KMS-11 (cell line): ENCODE measurements around the gene ADPRS.

Experiments used
- H2AFZ ChIP-seq: fragments of 200-600 bp; sonication (generic); 2 replicates; pipeline ENCODE4 v1.6.1; 2016; ENCODE audit warnings: antibody characterized with exemption, mixed run types, low read depth
- H3K27ac ChIP-seq: fragments of 200-600 bp; sonication (generic); 2 replicates; pipeline ENCODE4 v1.6.1; 2016; ENCODE audit warnings: mild to moderate bottlenecking, mixed run types
- H3K27me3 ChIP-seq: fragments of 200-600 bp; sonication (generic); 2 replicates; pipeline ENCODE4 v1.6.1; 2017; ENCODE audit warnings: mild to moderate bottlenecking, low read depth, mixed run types, moderate library complexity; ENCODE audit not compliant: insufficient read depth
- H3K36me3 ChIP-seq: fragments of 200-600 bp; sonication (generic); 2 replicates; pipeline ENCODE4 v1.6.1; 2017; ENCODE audit warnings: mild to moderate bottlenecking, mixed run types; ENCODE audit not compliant: insufficient read depth
- H3K4me1 ChIP-seq: fragments of 200-600 bp; sonication (generic); 2 replicates; pipeline ENCODE4 v1.6.1; 2016; ENCODE audit warnings: mild to moderate bottlenecking, low read depth, mixed run types; ENCODE audit not compliant: poor library complexity, severe bottlenecking
- H3K4me2 ChIP-seq: fragments of 200-600 bp; sonication (generic); 2 replicates; pipeline ENCODE4 v1.7.0; 2016; ENCODE audit warnings: mild to moderate bottlenecking, mixed run types
- H3K4me3 ChIP-seq: fragments of 200-600 bp; sonication (generic); IDR thresholded peaks from 2 replicates; pipeline ENCODE4 v1.6.1; 2017; ENCODE audit warnings: low read depth, low read length, mixed read lengths; ENCODE audit not compliant: insufficient read depth
- H3K79me2 ChIP-seq: fragments of 200-600 bp; sonication (generic); 2 replicates; pipeline ENCODE4 v1.6.1; 2016; ENCODE audit warnings: low read depth, mixed run types; ENCODE audit not compliant: insufficient read depth
- H3K9ac ChIP-seq: fragments of 200-600 bp; sonication (generic); 2 replicates; pipeline ENCODE4 v1.6.1; 2016; ENCODE audit warnings: mild to moderate bottlenecking, mixed run types
- H4K20me1 ChIP-seq: fragments of 200-600 bp; sonication (generic); 2 replicates; pipeline ENCODE4 v1.6.1; 2016; ENCODE audit warnings: mild to moderate bottlenecking, mixed run types; ENCODE audit not compliant: insufficient read depth
- CTCF ChIP-seq: fragments of 200-600 bp; sonication (generic); conservative IDR thresholded peaks from 2 replicates; pipeline ENCODE4 v1.6.1; 2017; ENCODE audit warnings: low read depth, mild to moderate bottlenecking, antibody characterized with exemption, low read length, moderate library complexity, mixed read lengths

The ADPRS gene

GRCh38 chr1:36106269-36106668 lies 17.6 kb downstream of the ADPRS start:
- no peaks in the 10 kb centered on the region for H3K27me3 ChIP-seq
- H3K4me3 ChIP-seq = no peak overlapping the region

GRCh38 chr1:36107394-36107793 lies 18.7 kb downstream of the ADPRS start:
- no peak overlapping the region for H3K27ac ChIP-seq
- no peaks in the 10 kb centered on the region for H3K36me3 ChIP-seq
- no peak for TF ChIP-seq CTCF
- H3K4me2 ChIP-seq = no peak overlapping the region
- no peak overlapping the region for H3K4me3 ChIP-seq
- H3K27me3 ChIP-seq = no peaks in the 10 kb centered on the region
- H2AFZ ChIP-seq = no peak overlapping the region
- no peaks in the 10 kb centered on the region for H3K79me2 ChIP-seq
- no peak overlapping the region for H3K9ac ChIP-seq
- no peaks in the 10 kb centered on the region for H4K20me1 ChIP-seq
- H3K4me1 ChIP-seq = no peaks in the 10 kb centered on the region

More at GRCh38 chr1:36106269-36106668, 17.6 kb downstream of the ADPRS start:
- H4K20me1 ChIP-seq = no peaks in the 10 kb centered on the region
- H2AFZ ChIP-seq = no peak overlapping the region
- no peak overlapping the region for H3K27ac ChIP-seq
- no peak overlapping the region for H3K4me2 ChIP-seq
- H3K9ac ChIP-seq = no peak overlapping the region
- H3K4me1 ChIP-seq = no peaks in the 10 kb centered on the region
- no peaks in the 10 kb centered on the region for H3K79me2 ChIP-seq
- no peaks in the 10 kb centered on the region for H3K36me3 ChIP-seq
- no peak for TF ChIP-seq CTCF

GRCh38 chr1:36108314-36108713 lies 19.6 kb downstream of the ADPRS start:
- Histone ChIP-seq H3K9ac (no peak overlapping the region), H3K27ac (no peak overlapping the region)

GRCh38 chr1:36109041-36109679 lies 20.5 kb downstream of the ADPRS start:
- Histone ChIP-seq H3K79me2 (no peaks in the 10 kb centered on the region), H4K20me1 (no peaks in the 10 kb centered on the region), H3K4me3 (no peak overlapping the region), H3K4me2 (no peak overlapping the region), H3K36me3 (no peaks in the 10 kb centered on the region), H3K27me3 (no peaks in the 10 kb centered on the region), H2AFZ (no peak overlapping the region), H3K27ac (no peak overlapping the region), H3K9ac (no peak overlapping the region), H3K4me1 (no peaks in the 10 kb centered on the region)
- TF ChIP-seq CTCF = no peak

More at GRCh38 chr1:36108314-36108713, 19.6 kb downstream of the ADPRS start:
- H3K36me3 ChIP-seq = no peaks in the 10 kb centered on the region
- H2AFZ ChIP-seq = no peak overlapping the region
- no peak overlapping the region for H3K4me3 ChIP-seq
- H3K27me3 ChIP-seq = no peaks in the 10 kb centered on the region
- TF ChIP-seq CTCF = no peak
- H3K79me2 ChIP-seq = no peaks in the 10 kb centered on the region
- H3K4me1 ChIP-seq = no peaks in the 10 kb centered on the region
- no peak overlapping the region for H3K4me2 ChIP-seq
- no peaks in the 10 kb centered on the region for H4K20me1 ChIP-seq
